HepG2 (cell line): Measurements from ENCODE around the gene SBSN. TPM values are rescaled to one million over a fixed set of nuclear protein-coding genes. Genes with fewer than 3 reads are reported as not detected.
A peak's percentile ranks its signal among the peaks of the same experiment; 100 is the strongest.

ENCODE experiments used
- AKAP8 ChIP-seq: sonication (generic); formaldehyde crosslinking; IDR thresholded peaks from 2 replicates; pipeline ENCODE4 v1.5.1; 2020; ENCODE audit warnings: mild to moderate bottlenecking, missing genetic modification reagents
- DRAP1 ChIP-seq: IDR thresholded peaks from 2 replicates; pipeline ENCODE4 v1.6.1; 2016; ENCODE audit warnings: missing genetic modification reagents, missing compliant biosample characterization
- FOXA3 ChIP-seq: IDR thresholded peaks from 2 replicates; pipeline ENCODE4 v1.6.1; 2016; ENCODE audit warnings: missing genetic modification reagents, missing compliant biosample characterization
- GATA4 ChIP-seq: sonication (generic); IDR thresholded peaks from 2 replicates; pipeline ENCODE4 v1.6.1; 2016; ENCODE audit warnings: antibody characterized with exemption, low read depth, borderline replicate concordance
- HNF1A ChIP-seq, 2 experiments: sonication (generic) in 1 of 2; formaldehyde crosslinking in 1 of 2; IDR thresholded peaks; 2 replicates each; pipeline versions ENCODE4 v1.4.0 to v1.6.1; 2016 to 2020; ENCODE audit warnings: borderline replicate concordance in 1 of 2, low read depth in 1 of 2, mild to moderate bottlenecking in 1 of 2, missing genetic modification reagents in 1 of 2
- MEIS2 ChIP-seq: sonication (generic); formaldehyde crosslinking; IDR thresholded peaks from 2 replicates; pipeline ENCODE4 v1.9.0; 2021; ENCODE audit warnings: mild to moderate bottlenecking, missing genetic modification reagents
- MYC ChIP-seq: sonication (generic); formaldehyde crosslinking; IDR thresholded peaks from 2 replicates; pipeline ENCODE4 v1.9.0; 2021; ENCODE audit warnings: missing genetic modification reagents, borderline replicate concordance
- RBM39 ChIP-seq: fragments of 200-400 bp; formaldehyde crosslinking; IDR thresholded peaks from one replicate; pipeline ENCODE4 v1.6.1; 2018; ENCODE audit warnings: antibody characterized with exemption, mild to moderate bottlenecking, low read depth, low read length; ENCODE audit not compliant: poor library complexity, severe bottlenecking
- ZBTB49 ChIP-seq: sonication (generic); formaldehyde crosslinking; IDR thresholded peaks from 2 replicates; pipeline ENCODE4 v1.4.0; 2020; ENCODE audit warnings: missing genetic modification reagents, borderline replicate concordance
- ZFY ChIP-seq: sonication (generic); formaldehyde crosslinking; IDR thresholded peaks from 2 replicates; pipeline ENCODE4 v1.4.0; 2020; ENCODE audit warnings: missing genetic modification reagents
- ZNF687 ChIP-seq: sonication (generic); formaldehyde crosslinking; IDR thresholded peaks from 2 replicates; pipeline ENCODE4 v1.5.1; 2020; ENCODE audit warnings: mild to moderate bottlenecking, missing genetic modification reagents, moderate library complexity
- polyA plus RNA-seq, 8 experiments: library from polyadenylated mRNA; depleted of rRNA in 3 of 8; stranded (reverse) in 7 of 8; unstranded in 1 of 8; fragments of >200 nt; fragmentation: Illumina TruSeq in 4 of 8; extraction: Trizol in 4 of 8; gene quantifications; 2 replicates each; pipeline versions ENCODE4 v1.2.1 to v1.2.3, GENCODE V29; 2011 to 2016; ENCODE audit warnings: low read depth in 4 of 8, missing spikeins in 1 of 8, mixed read lengths in 1 of 8; ENCODE audit not compliant: insufficient read depth in 1 of 8
- total RNA-seq, 5 experiments: library from RNA; depleted of rRNA; stranded (reverse); fragments of >200 nt; fragmentation: Illumina TruSeq; extraction: Trizol; gene quantifications; 2 replicates each; pipeline ENCODE4 v1.2.3, GENCODE V29; 2016; ENCODE audit warnings: low read depth in 1 of 5
- TF ChIP-seq, protein P1 (sequence below): sonication (generic); formaldehyde crosslinking; IDR thresholded peaks from 2 replicates; pipeline ENCODE4 v1.8.1; 2023; ENCODE audit warnings: mild to moderate bottlenecking, missing genetic modification reagents, borderline replicate concordance
- TF ChIP-seq, protein P2 (sequence below): sonication (generic); formaldehyde crosslinking; IDR thresholded peaks from 2 replicates; pipeline ENCODE4 v1.5.0; 2020; ENCODE audit warnings: mild to moderate bottlenecking, missing genetic modification reagents, moderate library complexity

The SBSN gene
- total and polyA plus RNA-seq, 2 of the 13 experiments (the other 11 are each of a cell fraction or from before 2014, with no cell fraction given): not detected

- TF ChIP-seq ZNF687 (CRISPR knock-in tag): peak; percentile 68
- 0 out of 2 replicates have a peak, but pooled peaks have one; percentile 24 for TF ChIP-seq MYC (CRISPR knock-in tag)
- TF ChIP-seq RBM39: no peak
- TF ChIP-seq, protein P1, sequence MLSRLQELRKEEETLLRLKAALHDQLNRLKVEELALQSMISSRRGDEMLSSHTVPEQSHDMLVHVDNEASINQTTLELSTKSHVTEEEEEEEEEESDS (CRISPR knock-in tag): no peak
- no peak for TF ChIP-seq ZBTB49
- no peak for TF ChIP-seq HNF1A (IDR thresholded peaks at IDR 0.05; ENCODE audit: low read depth)
- TF ChIP-seq HNF1A (CRISPR knock-in tag; IDR thresholded peaks at IDR 0.05; ENCODE audit: borderline replicate concordance): no peak
- no peak for TF ChIP-seq GATA4
- TF ChIP-seq, protein P2, sequence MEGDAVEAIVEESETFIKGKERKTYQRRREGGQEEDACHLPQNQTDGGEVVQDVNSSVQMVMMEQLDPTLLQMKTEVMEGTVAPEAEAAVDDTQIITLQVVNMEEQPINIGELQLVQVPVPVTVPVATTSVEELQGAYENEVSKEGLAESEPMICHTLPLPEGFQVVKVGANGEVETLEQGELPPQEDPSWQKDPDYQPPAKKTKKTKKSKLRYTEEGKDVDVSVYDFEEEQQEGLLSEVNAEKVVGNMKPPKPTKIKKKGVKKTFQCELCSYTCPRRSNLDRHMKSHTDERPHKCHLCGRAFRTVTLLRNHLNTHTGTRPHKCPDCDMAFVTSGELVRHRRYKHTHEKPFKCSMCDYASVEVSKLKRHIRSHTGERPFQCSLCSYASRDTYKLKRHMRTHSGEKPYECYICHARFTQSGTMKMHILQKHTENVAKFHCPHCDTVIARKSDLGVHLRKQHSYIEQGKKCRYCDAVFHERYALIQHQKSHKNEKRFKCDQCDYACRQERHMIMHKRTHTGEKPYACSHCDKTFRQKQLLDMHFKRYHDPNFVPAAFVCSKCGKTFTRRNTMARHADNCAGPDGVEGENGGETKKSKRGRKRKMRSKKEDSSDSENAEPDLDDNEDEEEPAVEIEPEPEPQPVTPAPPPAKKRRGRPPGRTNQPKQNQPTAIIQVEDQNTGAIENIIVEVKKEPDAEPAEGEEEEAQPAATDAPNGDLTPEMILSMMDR (CRISPR knock-in tag): peak; percentile 63
- no peak for TF ChIP-seq DRAP1 (CRISPR knock-in tag)
- TF ChIP-seq ZFY (CRISPR knock-in tag): peak; percentile 47; the same call in 1 of the 2 replicates
- no peak for TF ChIP-seq MEIS2 (CRISPR knock-in tag)
- TF ChIP-seq FOXA3: no peak
- no peak for TF ChIP-seq AKAP8
Observed at GRCh38 chr19:35557539-35558399, 29.7 kb upstream of the SBSN start (continued).
